Skeletal muscle tissue (tissue), 4 donors: Measurements from ENCODE around the gene SREK1IP1. TPM values are rescaled to one million over a fixed set of nuclear protein-coding genes. Genes with fewer than 3 reads are reported as not detected.
A peak's percentile ranks its signal among the peaks of the same experiment; 100 is the strongest.

ENCODE experiments used
- H3K27ac ChIP-seq: one replicate; pipeline ENCODE4 v1.7.0; 2013; ENCODE audit warnings: mild to moderate bottlenecking, low read depth, low read length, inconsistent platforms
- H3K27me3 ChIP-seq, 3 donors: one replicate each; pipeline ENCODE4 v1.7.0; 2013; ENCODE audit warnings: low read length in 3 of 3; ENCODE audit not compliant: control insufficient read depth in 3 of 3, insufficient read depth in 3 of 3
- H3K36me3 ChIP-seq, 3 donors: one replicate each; pipeline ENCODE4 v1.7.0; 2013; ENCODE audit warnings: low read length in 3 of 3; ENCODE audit not compliant: control insufficient read depth in 3 of 3, insufficient read depth in 3 of 3
- H3K4me1 ChIP-seq, 3 donors: one replicate each; pipeline ENCODE4 v1.7.0; 2013; ENCODE audit warnings: low read length in 3 of 3, mild to moderate bottlenecking in 3 of 3; ENCODE audit not compliant: control insufficient read depth in 3 of 3, insufficient read depth in 3 of 3
- H3K4me3 ChIP-seq, 3 donors: one replicate each; pipeline ENCODE4 v1.7.0; 2013; ENCODE audit warnings: low read length in 3 of 3
- H3K9ac ChIP-seq, 3 donors: one replicate each; pipeline ENCODE4 v1.7.0; 2013; ENCODE audit warnings: low read length in 3 of 3, mild to moderate bottlenecking in 3 of 3, moderate library complexity in 2 of 3, low read depth in 1 of 3
- H3K9me3 ChIP-seq, 3 donors: one replicate each; pipeline ENCODE4 v1.7.0; 2013; ENCODE audit warnings: low read length in 3 of 3; ENCODE audit not compliant: control insufficient read depth in 3 of 3
- total RNA-seq: library from RNA; depleted of rRNA; stranded (reverse); fragments of >200 nt; gene quantifications from one replicate; pipeline ENCODE4 v1.2.3, GENCODE V29; 2014
- donor health status: Osteomylitis.

The SREK1IP1 gene
- total RNA-seq, 1 donor from 2014 or later: 5.7 TPM

DNA sequence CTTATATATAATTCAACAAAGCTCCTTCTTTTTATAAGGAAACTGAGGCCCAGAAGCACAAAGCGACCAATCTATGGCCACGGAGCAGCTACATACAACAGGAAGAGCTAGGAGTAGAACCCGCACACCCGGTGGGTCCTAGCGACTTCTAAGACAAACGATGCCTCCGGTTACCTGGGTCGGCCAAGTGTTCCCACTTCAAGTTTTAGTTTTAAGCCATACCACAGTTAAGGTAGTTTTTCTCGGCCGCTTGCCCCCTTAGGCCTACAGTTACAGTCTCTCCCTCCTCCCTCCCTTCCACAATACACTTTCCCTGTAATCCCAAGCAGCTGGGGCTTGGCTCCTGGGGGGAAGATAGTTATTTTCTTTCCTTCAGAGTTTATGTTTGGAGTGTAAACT lies 533 bp downstream of the SREK1IP1 start:
- Histone ChIP-seq H3K27ac (peak overlapping the region; percentile 91), H3K4me1 (peaks cover 18 to 45% (median 34%) of the 10 kb centered on the region in 3 donors), H3K4me3 (peak overlapping the region; percentile 92 to 95 (median 95)), H3K9ac (peak overlapping the region; percentile 94 to 98 (median 97)), H3K27me3 (no peaks in the 10 kb centered on the region), H3K9me3 (no peaks in the 10 kb centered on the region), H3K36me3 (peaks cover 0 to 10% (median 0%) of the 10 kb centered on the region in 3 donors)

DNA sequence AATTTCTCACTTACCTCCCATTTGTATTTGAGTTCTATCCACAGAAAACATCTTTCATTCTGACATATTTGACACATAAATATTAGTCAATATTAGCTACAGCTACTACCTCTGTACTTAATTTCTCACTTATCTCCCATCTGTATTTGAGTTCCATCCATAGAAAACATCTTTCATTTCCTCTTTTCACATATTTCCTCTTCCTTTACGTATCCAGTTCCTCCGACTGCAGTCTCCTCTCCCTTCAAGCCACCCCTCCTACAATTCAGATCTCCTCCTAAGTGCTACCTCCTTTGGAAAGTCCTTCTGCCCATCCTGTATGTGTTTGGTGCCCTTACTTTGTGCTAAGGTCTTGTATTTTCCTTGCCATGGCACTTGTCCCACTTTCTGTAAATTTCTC lies 1.6 kb downstream of the SREK1IP1 start:
- Histone ChIP-seq H3K9ac (peak overlapping the region; percentile 94 to 98 (median 97)), H3K9me3 (no peaks in the 10 kb centered on the region), H3K4me1 (peaks cover 18 to 45% (median 34%) of the 10 kb centered on the region in 3 donors), H3K4me3 (peak overlapping the region; percentile 92 to 95 (median 95)), H3K27ac (no peak overlapping the region), H3K36me3 (peaks cover 0 to 10% (median 0%) of the 10 kb centered on the region in 3 donors), H3K27me3 (no peaks in the 10 kb centered on the region)

DNA sequence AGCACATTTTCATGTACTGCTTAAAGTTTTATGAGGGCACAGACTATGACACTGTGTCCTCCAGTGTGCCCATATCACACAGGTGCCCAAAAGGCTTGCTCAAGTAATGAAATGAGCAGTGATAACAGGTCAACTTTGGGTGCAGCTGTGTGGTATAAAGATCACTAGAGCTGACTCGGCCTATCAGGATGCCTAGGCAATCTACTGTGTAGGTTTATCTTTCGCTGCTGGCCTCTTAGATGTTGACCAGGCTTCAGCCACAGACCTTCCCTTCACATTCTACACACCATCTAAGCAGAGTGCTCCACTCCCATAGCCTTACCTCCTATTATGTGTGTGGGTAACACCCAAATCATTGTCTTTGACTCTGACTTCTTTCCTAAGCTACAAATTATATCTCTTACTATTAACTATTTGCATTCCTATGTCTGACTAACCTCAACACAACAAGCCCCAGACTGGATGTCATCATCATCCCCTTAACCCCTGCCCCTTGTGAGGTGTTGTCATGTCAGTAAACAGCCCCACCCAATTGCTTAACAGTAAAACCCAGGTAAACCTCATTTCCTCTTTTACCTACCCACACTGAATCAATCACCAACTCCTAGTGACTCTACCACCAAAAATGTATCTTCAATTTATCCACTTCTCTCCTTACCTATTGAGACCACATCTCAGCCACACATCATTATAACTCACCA lies 2.5 kb downstream of the SREK1IP1 start:
- H3K27me3 ChIP-seq: no peaks in the 10 kb centered on the region
- no peaks in the 10 kb centered on the region for H3K9me3 ChIP-seq
- H3K36me3 ChIP-seq: peaks cover 0 to 10% (median 0%) of the 10 kb centered on the region in 3 donors
- H3K27ac ChIP-seq: no peak overlapping the region
- H3K9ac ChIP-seq: no peak overlapping the region
- H3K4me1 ChIP-seq: peaks cover 18 to 43% (median 34%) of the 10 kb centered on the region in 3 donors
- peak overlapping the region in 1 of 3 donors; percentile 11 for H3K4me3 ChIP-seq

DNA sequence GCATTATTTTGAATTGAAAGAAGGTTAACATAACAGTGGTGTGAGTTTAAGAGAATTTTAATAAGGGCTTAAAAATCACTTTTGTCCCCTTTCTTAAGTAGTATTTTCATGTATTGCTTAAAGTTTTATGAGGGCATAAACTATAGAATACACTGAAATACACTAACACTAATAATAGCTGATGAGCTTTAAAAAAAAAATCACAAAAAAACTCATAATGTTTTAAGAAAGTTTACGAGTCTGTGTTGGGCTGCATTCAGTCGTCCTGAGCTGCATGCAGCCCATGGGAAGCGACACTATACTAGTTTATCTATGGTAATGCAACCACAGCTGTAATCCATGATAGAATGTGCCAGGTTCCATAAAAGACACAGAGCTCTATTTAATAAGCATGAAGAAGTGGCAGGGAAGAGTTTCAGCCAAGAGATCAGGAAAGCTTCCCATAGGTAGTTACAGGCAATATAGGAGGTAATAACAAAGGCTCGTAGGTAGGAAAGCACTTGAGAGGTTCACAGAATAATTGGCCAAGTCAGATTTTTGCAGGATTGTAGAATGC lies 4.5 kb downstream of the SREK1IP1 start:
- no peak overlapping the region for H3K27ac ChIP-seq
- H3K9me3 ChIP-seq: no peaks in the 10 kb centered on the region
- no peaks in the 10 kb centered on the region for H3K27me3 ChIP-seq
- H3K9ac ChIP-seq: no peak overlapping the region
- H3K4me1 ChIP-seq: peaks cover 14 to 30% (median 28%) of the 10 kb centered on the region in 3 donors
- peaks cover 0 to 10% (median 0%) of the 10 kb centered on the region in 3 donors for H3K36me3 ChIP-seq
- H3K4me3 ChIP-seq: no peak overlapping the region

GRCh38 chr5:64759960-64760660 lies 8.4 kb downstream of the SREK1IP1 start:
- Histone ChIP-seq H3K36me3 (peaks cover 0 to 8% (median 0%) of the 10 kb centered on the region in 3 donors), H3K27me3 (no peaks in the 10 kb centered on the region), H3K9ac (no peak overlapping the region), H3K27ac (no peak overlapping the region), H3K4me1 (peaks cover 0 to 9% (median 6%) of the 10 kb centered on the region in 3 donors), H3K4me3 (no peak overlapping the region), H3K9me3 (no peaks in the 10 kb centered on the region)

DNA sequence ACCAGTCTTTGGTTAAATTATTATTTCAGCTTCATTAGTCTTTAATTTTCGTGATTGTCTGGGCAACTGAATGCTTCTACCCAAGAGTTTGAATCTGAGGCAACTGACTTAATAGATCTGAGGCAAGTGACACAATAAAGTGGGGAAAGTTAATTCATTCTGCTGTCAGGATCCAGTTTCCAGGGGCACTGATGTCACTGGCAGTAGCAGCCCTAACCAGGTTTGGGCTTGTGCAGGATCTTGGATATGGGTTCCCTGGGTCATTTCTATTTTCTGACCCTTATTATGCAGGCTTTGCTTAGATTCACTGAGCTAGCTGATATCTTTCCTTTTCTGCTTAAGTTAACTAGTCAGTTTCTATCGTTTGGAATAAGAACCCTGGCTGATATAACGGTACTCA lies 9.6 kb downstream of the SREK1IP1 start:
- Histone ChIP-seq H3K27ac (no peak overlapping the region), H3K27me3 (no peaks in the 10 kb centered on the region), H3K4me1 (peaks cover 0 to 4% (median 0%) of the 10 kb centered on the region in 3 donors), H3K9me3 (no peaks in the 10 kb centered on the region), H3K9ac (no peak overlapping the region), H3K4me3 (no peak overlapping the region), H3K36me3 (peaks cover 0 to 6% (median 4%) of the 10 kb centered on the region in 3 donors)

GRCh38 chr5:64754066-64754465 lies 14.4 kb downstream of the SREK1IP1 start:
- Histone ChIP-seq H3K4me3 (no peak overlapping the region), H3K36me3 (peaks cover 0 to 6% (median 0%) of the 10 kb centered on the region in 3 donors), H3K4me1 (peaks cover 0 to 3% (median 2%) of the 10 kb centered on the region in 3 donors), H3K9ac (no peak overlapping the region), H3K9me3 (no peaks in the 10 kb centered on the region), H3K27me3 (no peaks in the 10 kb centered on the region), H3K27ac (no peak overlapping the region)

GRCh38 chr5:64749385-64749784 lies 19.1 kb downstream of the SREK1IP1 start:
- no peak overlapping the region for H3K27ac ChIP-seq

GRCh38 chr5:64746446-64746845 lies 22.0 kb downstream of the SREK1IP1 start:
- H3K4me3 ChIP-seq: no peak overlapping the region
- no peaks in the 10 kb centered on the region for H3K27me3 ChIP-seq
- no peaks in the 10 kb centered on the region for H3K9me3 ChIP-seq
- peaks cover 0 to 9% (median 2%) of the 10 kb centered on the region in 3 donors for H3K4me1 ChIP-seq
- H3K9ac ChIP-seq: no peak overlapping the region
- peaks cover 0 to 2% (median 0%) of the 10 kb centered on the region in 3 donors for H3K36me3 ChIP-seq
- no peak overlapping the region for H3K27ac ChIP-seq

More at GRCh38 chr5:64749385-64749784, 19.1 kb downstream of the SREK1IP1 start:
- H3K9me3 ChIP-seq: no peaks in the 10 kb centered on the region
- H3K4me1 ChIP-seq: peaks cover 0 to 3% (median 0%) of the 10 kb centered on the region in 3 donors
- no peak overlapping the region for H3K4me3 ChIP-seq
- no peaks in the 10 kb centered on the region for H3K27me3 ChIP-seq
- H3K36me3 ChIP-seq: peaks cover 0 to 3% (median 0%) of the 10 kb centered on the region in 3 donors
- H3K9ac ChIP-seq: no peak overlapping the region
